ENCODE data around the gene MYBPC2. TPM values are rescaled to one million over a fixed set of nuclear protein-coding genes. Genes with fewer than 3 reads are reported as not detected.

The MYBPC2 gene
- total RNA-seq (1.1 and 1.3 TPM in 2 replicates), polyA plus RNA-seq (1.7 and 2.2 TPM in 2 replicates), polyA minus RNA-seq (0.86 and 1.6 TPM in 2 replicates)
- 2.5 TPM for total RNA-seq (2013)

DNA sequence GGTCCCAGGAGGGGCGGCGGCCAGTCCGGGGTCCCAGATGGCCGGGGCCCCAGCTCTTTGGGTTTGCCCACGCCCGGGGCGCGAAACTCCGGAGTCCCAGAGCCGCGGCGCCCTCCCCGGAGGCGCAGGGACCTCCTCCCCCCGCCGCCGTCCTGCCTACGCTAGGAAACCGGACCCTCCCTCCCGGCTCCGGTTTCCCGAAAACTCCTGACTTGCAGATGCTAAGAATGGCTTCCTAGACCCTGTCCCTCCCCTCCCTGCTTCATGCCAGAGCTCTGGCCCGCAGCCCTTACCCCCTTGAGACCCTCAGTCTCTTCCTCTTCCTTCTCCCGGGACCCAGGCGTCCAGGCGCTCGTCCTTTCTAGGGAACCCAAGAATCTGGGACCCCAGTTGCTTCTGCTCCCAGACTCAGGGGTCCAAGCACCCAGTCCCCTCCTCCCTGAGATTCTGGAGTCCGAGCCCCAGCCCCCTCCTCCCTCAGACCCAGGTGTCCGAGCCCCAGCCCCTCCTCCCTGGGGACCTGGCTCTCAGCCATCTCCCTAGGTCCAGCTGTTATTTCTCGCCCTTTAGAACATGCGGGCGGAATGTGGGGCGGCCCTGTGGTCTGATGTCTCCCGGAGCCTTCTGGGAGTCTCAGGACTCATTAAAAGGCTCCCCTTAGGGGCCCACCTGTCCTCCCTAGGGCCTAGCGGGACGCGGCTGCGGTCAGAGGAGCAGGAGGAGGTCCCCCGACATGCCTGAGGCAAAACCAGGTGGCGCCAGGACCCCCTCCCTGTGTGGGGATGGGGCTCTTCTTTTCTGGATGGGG lies at the start of gene MYBPC2:
Gene MYBPC2 (plus strand): TSS at position 672 of the 808 bp plus-strand sequence. CDS start 62 bp downstream, at position 734.
- Histone ChIP-seq H3K79me2 (ENCODE audit: control insufficient read depth, insufficient read depth, low read length) (no peaks in the 10 kb centered on the region), H3K27me3 (replicated peaks in 1 of 4; ENCODE audit: control extremely low read depth in 1 of 4, control insufficient read depth in 3 of 4, insufficient read depth in 4 of 4, low read length in 3 of 4) (no peaks in the 10 kb centered on the region), H3K27ac (ENCODE audit: low read length in 2 of 2) (peak within 1 kb of the TSS; percentile 97 to 99), H3K9ac (ENCODE audit: low read length) (peak within 1 kb of the TSS; percentile 72), H4K20me1 (ENCODE audit: control insufficient read depth, insufficient read depth, low read length, poor library complexity, severe bottlenecking) (peaks cover 4% of the 10 kb centered on the region), H3K4me3 (ENCODE audit: control extremely low read depth in 1 of 5, extremely low read depth in 1 of 5, insufficient read depth in 1 of 5, low read depth in 2 of 5, low read length in 4 of 5) (peak within 1 kb of the TSS; percentile 43 to 66 (median 61)), H3K9me3 (ENCODE audit: control extremely low read depth in 1 of 3, control insufficient read depth in 2 of 3, insufficient read depth in 1 of 3, low read length in 2 of 3) (peaks cover 0 to 16% (median 0%) of the 10 kb centered on the region in 3 donors), H2AFZ (ENCODE audit: insufficient read depth, low read depth, low read length, poor library complexity, severe bottlenecking) (peak within 1 kb of the TSS; percentile 40), H3K36me3 (replicated peaks in 1 of 2; ENCODE audit: control extremely low read depth in 1 of 2, control insufficient read depth in 1 of 2, extremely low read depth in 1 of 2, insufficient read depth in 2 of 2, low read length in 1 of 2) (peaks cover 2 to 18% of the 10 kb centered on the region in 2 experiments), H3K4me1 (ENCODE audit: control insufficient read depth in 2 of 2, insufficient read depth in 2 of 2, low read length in 2 of 2) (peaks cover 69 to 86% of the 10 kb centered on the region in 2 donors), H3K4me2 (replicated peaks; ENCODE audit: low read depth, low read length, poor library complexity, severe bottlenecking) (peak within 1 kb of the TSS; percentile 92)
- POLR2A ChIA-PET, result interaction anchor here (0.5 to 6.0 kb wide), 4 partner anchors 15 to 118 kb away, joined by 4 to 96 read pairs (median 6); partner anchors contain the start of gene SPIB
- H3K27ac Mint-ChIP-seq, result peak within 1 kb of the TSS; percentile 99
- H3K4me3 Mint-ChIP-seq, result peak within 1 kb of the TSS; percentile 97
- H3K9me3 Mint-ChIP-seq (ENCODE audit: insufficient read depth), result no peaks in the 10 kb centered on the region
- no peaks in the 10 kb centered on the region for H3K27me3 Mint-ChIP-seq
- ATAC-seq (ENCODE audit: low read depth) (no peak), DNase-seq (peak; percentile 63)
- CTCF ChIA-PET, result no interaction called here
- TF ChIP-seq EZH2 (IDR thresholded peaks at IDR 0.05; ENCODE audit: borderline replicate concordance, insufficient read depth, low read depth, low read length, poor library complexity, severe bottlenecking), result no peak
- TF ChIP-seq, protein P1, sequence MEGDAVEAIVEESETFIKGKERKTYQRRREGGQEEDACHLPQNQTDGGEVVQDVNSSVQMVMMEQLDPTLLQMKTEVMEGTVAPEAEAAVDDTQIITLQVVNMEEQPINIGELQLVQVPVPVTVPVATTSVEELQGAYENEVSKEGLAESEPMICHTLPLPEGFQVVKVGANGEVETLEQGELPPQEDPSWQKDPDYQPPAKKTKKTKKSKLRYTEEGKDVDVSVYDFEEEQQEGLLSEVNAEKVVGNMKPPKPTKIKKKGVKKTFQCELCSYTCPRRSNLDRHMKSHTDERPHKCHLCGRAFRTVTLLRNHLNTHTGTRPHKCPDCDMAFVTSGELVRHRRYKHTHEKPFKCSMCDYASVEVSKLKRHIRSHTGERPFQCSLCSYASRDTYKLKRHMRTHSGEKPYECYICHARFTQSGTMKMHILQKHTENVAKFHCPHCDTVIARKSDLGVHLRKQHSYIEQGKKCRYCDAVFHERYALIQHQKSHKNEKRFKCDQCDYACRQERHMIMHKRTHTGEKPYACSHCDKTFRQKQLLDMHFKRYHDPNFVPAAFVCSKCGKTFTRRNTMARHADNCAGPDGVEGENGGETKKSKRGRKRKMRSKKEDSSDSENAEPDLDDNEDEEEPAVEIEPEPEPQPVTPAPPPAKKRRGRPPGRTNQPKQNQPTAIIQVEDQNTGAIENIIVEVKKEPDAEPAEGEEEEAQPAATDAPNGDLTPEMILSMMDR (IDR thresholded peaks at IDR 0.05), result no peak
- peaks cover 84% of the 10 kb centered on the region for H3K4me1 Mint-ChIP-seq
- intact Hi-C loops (cut with micrococcal nuclease), result loop anchor here (2.0 to 5.0 kb wide), 2 partner anchors 75 to 78 kb away; partner anchors contain the start of gene JOSD2
- 1% methylated on average over 37 of the region's 40 CpGs for WGBS (ENCODE audit: insufficient coverage)

All from B cell (primary cell).